HTERT RPE-1 (cell line): ENCODE results near the gene ASB13.
"Not testable (repeated sequence)": the region's sequence is repeated elsewhere in the genome, so short reads cannot be mapped to it uniquely, and the experiment has no call there.

Experiments
- in situ Hi-C: fragments of 300-500 bp; cut with MboI; formaldehyde crosslinking; loops from 4 replicates; pipeline ENCODE4 v1.14.3; 2020; ENCODE audit warnings: low sequenced_read_pairs

ASB13 gene

GRCh38 chr10:5608608-5609220 is 57.7 kb downstream of the ASB13 start:
- in situ Hi-C loops: no loop called here

- in situ Hi-C loops: no loop called here
These were observed 58.8 kb downstream of the ASB13 start for GRCh38 chr10:5607594-5607993.

GRCh38 chr10:5606864-5607263 is 59.5 kb downstream of the ASB13 start:
- in situ Hi-C loops: no loop called here

GRCh38 chr10:5606321-5606720 is 60.1 kb downstream of the ASB13 start:
- in situ Hi-C loops: no loop called here

- in situ Hi-C loops: no loop called here
These were observed 61.4 kb downstream of the ASB13 start for GRCh38 chr10:5604961-5605360.

- in situ Hi-C loops: no loop called here
These were observed 62.0 kb downstream of the ASB13 start for GRCh38 chr10:5604236-5604925.

- in situ Hi-C loops: no loop called here
These were observed 62.6 kb downstream of the ASB13 start for GRCh38 chr10:5603848-5604170.

GRCh38 chr10:5603091-5603847 is 63.1 kb downstream of the ASB13 start:
- in situ Hi-C loops: no loop called here

- in situ Hi-C loops: no loop called here
These were observed 64.4 kb downstream of the ASB13 start for GRCh38 chr10:5601826-5602495.

GRCh38 chr10:5600908-5601307 is 65.5 kb downstream of the ASB13 start:
- in situ Hi-C loops: no loop called here

- in situ Hi-C loops: no loop called here
These were observed 66.5 kb downstream of the ASB13 start for GRCh38 chr10:5599613-5600520.

- in situ Hi-C loops: no loop called here
These were observed 68.2 kb downstream of the ASB13 start for GRCh38 chr10:5598085-5598690.

GRCh38 chr10:5596611-5597341 is 69.6 kb downstream of the ASB13 start:
- in situ Hi-C loops: no loop called here

- in situ Hi-C loops: no loop called here
These were observed 70.4 kb downstream of the ASB13 start for GRCh38 chr10:5595994-5596471.

- in situ Hi-C loops: no loop called here
These were observed 70.8 kb downstream of the ASB13 start for GRCh38 chr10:5595591-5595990.

GRCh38 chr10:5595095-5595494 is 71.3 kb downstream of the ASB13 start:
- in situ Hi-C loops: no loop called here

- in situ Hi-C loops: no loop called here
These were observed 71.9 kb downstream of the ASB13 start for GRCh38 chr10:5594271-5595049.

GRCh38 chr10:5593347-5593746 is 73.0 kb downstream of the ASB13 start:
- in situ Hi-C loops: not testable (repeated sequence)

- in situ Hi-C loops: no loop called here
These were observed 74.3 kb downstream of the ASB13 start for GRCh38 chr10:5592070-5592469.
